HFFc6 (cell line): Measurements from ENCODE around the gene FAM50B. TPM values are rescaled to one million over a fixed set of nuclear protein-coding genes. Genes with fewer than 3 reads are reported as not detected.
"Not testable (repeated sequence)": the region's sequence is repeated elsewhere in the genome, so short reads cannot be mapped to it uniquely, and the experiment has no call there.

Experiments used
- DNase-seq: peaks from one replicate; pipeline ENCODE4 v3.0.0-alpha.2; 2018
- H3K27ac Mint-ChIP-seq: 2 replicates; pipeline ENCODE4 v1.8.0; 2020; ENCODE audit warnings: mild to moderate bottlenecking, mixed read lengths
- H3K27me3 Mint-ChIP-seq: 2 replicates; pipeline ENCODE4 v1.8.0; 2021; ENCODE audit warnings: mild to moderate bottlenecking, moderate library complexity, mixed read lengths; ENCODE audit not compliant: insufficient read depth
- H3K36me3 Mint-ChIP-seq: 2 replicates; pipeline ENCODE4 v1.8.0; 2021; ENCODE audit warnings: low read depth, mixed read lengths
- H3K4me1 Mint-ChIP-seq: 2 replicates; pipeline ENCODE4 v1.8.0; 2020; ENCODE audit warnings: low read depth, mixed read lengths
- H3K4me3 Mint-ChIP-seq: 2 replicates; pipeline ENCODE4 v1.8.0; 2020; ENCODE audit warnings: mild to moderate bottlenecking, moderate library complexity, mixed read lengths
- H3K9me3 Mint-ChIP-seq: 2 replicates; pipeline ENCODE4 v1.8.0; 2020; ENCODE audit warnings: mild to moderate bottlenecking, mixed read lengths
- CTCF ChIP-seq: fragments of 200-600 bp; sonication (generic); IDR thresholded peaks from 2 replicates; pipeline ENCODE4 v1.5.0; 2021; ENCODE audit warnings: antibody characterized with exemption, mild to moderate bottlenecking
- total RNA-seq, 6 experiments: library from RNA; stranded (reverse); fragmentation: NEBNext Ultra II Directional; extraction: Animal tissue kit (Norgen Biotek cat#: 25700); gene quantifications; 2 replicates in 1 of 6; 3 replicates in 5 of 6; pipeline ENCODE4 v1.2.3, GENCODE V29; 2021

The FAM50B gene
- total RNA-seq, 6 experiments from 2014 or later = 8.0 to 11.7 (median 10.2) TPM

GRCh38 chr6:3857468-3858456, 8.6 kb downstream of the FAM50B start:
- no peak overlapping the region for H3K4me3 Mint-ChIP-seq
- H3K9me3 Mint-ChIP-seq = no peaks in the 10 kb centered on the region
- H3K4me1 Mint-ChIP-seq = no peaks in the 10 kb centered on the region
- peaks cover 3% of the 10 kb centered on the region; the same call in 1 of the 2 replicates for H3K27me3 Mint-ChIP-seq
- TF ChIP-seq CTCF = no peak
- DNase-seq = no peak
- no peaks in the 10 kb centered on the region for H3K36me3 Mint-ChIP-seq
- H3K27ac Mint-ChIP-seq = no peak overlapping the region

- TF ChIP-seq CTCF = no peak
- no peak overlapping the region for H3K4me3 Mint-ChIP-seq
- DNase-seq = no peak
- no peaks in the 10 kb centered on the region for H3K9me3 Mint-ChIP-seq
- H3K27me3 Mint-ChIP-seq = peaks cover 3% of the 10 kb centered on the region; the same call in 1 of the 2 replicates
- H3K36me3 Mint-ChIP-seq = no peaks in the 10 kb centered on the region
- H3K27ac Mint-ChIP-seq = no peak overlapping the region
- no peaks in the 10 kb centered on the region for H3K4me1 Mint-ChIP-seq
Observed at GRCh38 chr6:3859878-3860552, 10.8 kb downstream of the FAM50B start.

DNA sequence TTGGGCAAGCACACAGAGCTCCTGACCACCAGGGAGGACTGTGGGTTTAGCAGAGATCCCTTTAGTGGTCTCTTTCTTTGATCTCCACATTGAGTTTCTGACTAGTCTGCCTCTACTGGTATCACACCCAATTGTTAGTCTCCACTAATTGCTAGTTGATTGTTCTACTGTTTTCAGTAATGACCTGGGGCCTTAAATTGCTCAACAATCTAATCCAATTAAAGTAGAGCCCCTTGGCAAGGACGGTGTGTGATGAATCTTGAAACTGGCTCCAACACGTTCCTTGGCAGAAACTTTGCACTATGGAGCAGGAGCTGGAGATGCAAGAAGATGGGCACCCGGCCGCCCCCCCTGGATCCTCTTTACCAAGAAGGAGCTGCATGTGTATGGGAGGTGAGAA, 12.3 kb downstream of the FAM50B start:
- no peaks in the 10 kb centered on the region for H3K9me3 Mint-ChIP-seq
- no peak for TF ChIP-seq CTCF
- DNase-seq = no peak
- no peaks in the 10 kb centered on the region for H3K36me3 Mint-ChIP-seq
- no peak overlapping the region for H3K4me3 Mint-ChIP-seq
- H3K27me3 Mint-ChIP-seq = peaks cover 7% of the 10 kb centered on the region
- H3K4me1 Mint-ChIP-seq = no peaks in the 10 kb centered on the region
- H3K27ac Mint-ChIP-seq = no peak overlapping the region

- peaks cover 7% of the 10 kb centered on the region for H3K27me3 Mint-ChIP-seq
- no peak for TF ChIP-seq CTCF
- peaks cover under 1% of the 10 kb centered on the region; the same call in 1 of the 2 replicates for H3K4me1 Mint-ChIP-seq
- no peaks in the 10 kb centered on the region for H3K9me3 Mint-ChIP-seq
- DNase-seq = no peak
- H3K36me3 Mint-ChIP-seq = no peaks in the 10 kb centered on the region
- H3K4me3 Mint-ChIP-seq = no peak overlapping the region
- H3K27ac Mint-ChIP-seq = no peak overlapping the region
Observed at GRCh38 chr6:3862038-3862437, 12.9 kb downstream of the FAM50B start.

GRCh38 chr6:3863322-3863721, 14.1 kb downstream of the FAM50B start:
- peaks cover 13% of the 10 kb centered on the region for H3K4me1 Mint-ChIP-seq
- not testable (repeated sequence) for DNase-seq, H3K9me3 Mint-ChIP-seq, H3K4me3 Mint-ChIP-seq, H3K27ac Mint-ChIP-seq, H3K27me3 Mint-ChIP-seq, H3K36me3 Mint-ChIP-seq

- TF ChIP-seq CTCF = no peak
Observed at GRCh38 chr6:3865463-3865862, 16.3 kb downstream of the FAM50B start.

More at GRCh38 chr6:3865463-3865862, 16.3 kb downstream of the FAM50B start:
- Mint-ChIP-seq H3K27me3 (peaks cover 3% of the 10 kb centered on the region), H3K4me3 (no peak overlapping the region), H3K27ac (no peak overlapping the region), H3K4me1 (peaks cover 24% of the 10 kb centered on the region), H3K9me3 (no peaks in the 10 kb centered on the region), H3K36me3 (no peaks in the 10 kb centered on the region)
- no peak for DNase-seq
